ENCODE measurements around the gene PCSK5. TPM values are rescaled to one million over a fixed set of nuclear protein-coding genes. Genes with fewer than 3 reads are reported as not detected.
A peak's percentile ranks its signal among the peaks of the same experiment; 100 is the strongest.
"Not testable (repeated sequence)": the region's sequence is repeated elsewhere in the genome, so short reads cannot be mapped to it uniquely, and the experiment has no call there.

PCSK5 gene
- total RNA-seq, 1 donor from 2014 or later = 3.4 TPM

DNA sequence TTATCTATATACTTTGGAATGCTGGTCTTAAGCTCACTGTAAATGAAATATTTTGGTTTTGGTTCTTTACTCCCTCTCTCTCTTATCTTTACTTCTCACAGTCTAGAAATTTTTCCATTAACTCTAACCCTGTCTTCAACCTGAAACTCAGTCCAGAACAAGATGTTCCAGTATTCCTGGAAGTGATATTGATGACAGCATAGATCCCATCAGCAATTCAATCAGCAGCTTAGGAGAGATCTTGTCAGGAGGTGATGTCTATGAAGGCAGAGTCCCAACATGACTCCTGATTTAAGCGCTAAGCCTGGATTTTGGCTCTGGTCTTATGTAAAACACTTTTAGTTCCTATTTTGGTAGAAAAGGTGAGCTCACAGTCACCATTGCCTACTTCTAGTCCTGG lies 451.1 kb downstream of the PCSK5 start:
- DNase-seq = no peak
- intact Hi-C loops (cut with DNase I) = no loop called here
- ATAC-seq (ENCODE audit: poor library complexity) = no peak

DNA sequence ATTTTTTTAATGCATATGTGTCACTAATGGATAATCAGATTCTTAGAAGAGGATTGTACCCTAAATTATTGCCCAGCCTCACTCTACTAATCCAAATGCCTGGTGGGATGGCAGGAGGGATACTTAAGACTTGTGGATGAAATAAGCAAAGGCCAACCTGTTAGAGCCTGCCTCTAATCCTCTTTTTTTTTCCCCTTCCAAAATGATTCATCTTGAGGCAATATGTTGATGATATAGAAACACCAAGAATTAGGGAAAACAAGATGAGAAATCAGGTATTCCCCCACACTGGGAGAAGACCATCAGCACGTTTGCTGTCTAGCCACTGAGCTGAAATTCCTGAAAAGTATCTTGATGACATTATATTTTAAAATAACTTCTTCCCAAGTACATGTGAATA lies 451.7 kb downstream of the PCSK5 start:
- DNase-seq (no peak), ATAC-seq (ENCODE audit: poor library complexity) (no peak)
- intact Hi-C loops (cut with DNase I) = no loop called here

DNA sequence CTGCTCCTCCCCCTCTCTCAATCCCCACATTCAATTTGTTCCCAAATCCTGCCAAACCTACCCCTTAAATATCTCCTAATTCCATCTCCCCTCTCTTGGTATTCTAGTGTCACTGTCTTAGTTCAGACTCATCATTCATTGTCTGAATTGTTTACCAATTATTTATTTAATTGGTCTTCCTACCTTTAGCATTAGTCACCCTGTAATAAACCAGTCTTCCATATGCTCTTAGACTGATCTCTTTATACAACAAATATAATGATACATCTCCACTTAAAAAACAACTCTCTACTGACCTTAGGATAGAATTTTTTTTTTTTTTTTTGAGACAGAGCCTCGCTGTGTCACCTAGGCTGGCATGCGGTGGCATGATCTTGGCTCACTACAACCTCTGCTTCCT lies 452.4 kb downstream of the PCSK5 start:
- DNase-seq = no peak
- intact Hi-C loops (cut with DNase I) = no loop called here
- ATAC-seq (ENCODE audit: poor library complexity) = no peak

DNA sequence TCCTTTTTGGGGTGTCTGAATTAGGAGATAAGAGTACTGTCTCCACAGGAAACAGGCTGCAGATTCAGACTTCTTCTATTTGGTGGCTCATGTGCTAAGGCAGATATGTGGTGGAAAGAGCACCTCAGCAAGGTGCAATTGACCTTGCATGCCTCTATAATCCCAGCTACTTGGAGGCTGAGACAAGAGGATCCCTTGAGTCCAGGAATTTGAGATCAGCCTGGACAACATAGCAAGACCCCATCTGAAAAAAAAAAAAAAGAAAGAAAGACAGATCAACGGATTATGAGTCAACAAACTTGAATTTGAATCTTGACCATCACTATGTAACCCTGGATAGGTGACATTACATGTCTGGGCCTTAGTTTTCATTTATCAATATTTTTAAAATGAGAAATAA lies 459.4 kb downstream of the PCSK5 start:
- DNase-seq = no peak
- intact Hi-C loops (cut with DNase I) = no loop called here
- no peak for ATAC-seq (ENCODE audit: poor library complexity)

DNA sequence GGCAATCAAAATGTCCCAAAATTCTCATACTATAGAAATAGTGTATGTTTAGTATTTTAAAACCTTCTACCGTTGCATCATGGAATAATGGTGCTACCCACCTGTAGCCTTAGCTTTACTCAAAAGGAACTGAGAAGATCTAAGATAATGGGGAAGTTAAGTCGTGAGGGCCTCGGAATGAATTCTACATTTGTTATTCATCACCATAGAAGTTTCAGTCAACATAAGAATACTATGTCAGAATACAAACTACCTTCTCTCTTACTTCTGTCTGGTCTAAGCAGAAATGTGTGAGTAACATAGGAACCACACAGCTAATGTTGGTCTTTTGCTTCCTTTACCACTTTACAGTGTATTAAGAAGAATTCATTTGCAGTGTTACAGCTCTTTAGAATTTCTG lies 460.5 kb downstream of the PCSK5 start:
- DNase-seq (no peak), ATAC-seq (ENCODE audit: poor library complexity) (no peak)
- intact Hi-C loops (cut with DNase I) = no loop called here

DNA sequence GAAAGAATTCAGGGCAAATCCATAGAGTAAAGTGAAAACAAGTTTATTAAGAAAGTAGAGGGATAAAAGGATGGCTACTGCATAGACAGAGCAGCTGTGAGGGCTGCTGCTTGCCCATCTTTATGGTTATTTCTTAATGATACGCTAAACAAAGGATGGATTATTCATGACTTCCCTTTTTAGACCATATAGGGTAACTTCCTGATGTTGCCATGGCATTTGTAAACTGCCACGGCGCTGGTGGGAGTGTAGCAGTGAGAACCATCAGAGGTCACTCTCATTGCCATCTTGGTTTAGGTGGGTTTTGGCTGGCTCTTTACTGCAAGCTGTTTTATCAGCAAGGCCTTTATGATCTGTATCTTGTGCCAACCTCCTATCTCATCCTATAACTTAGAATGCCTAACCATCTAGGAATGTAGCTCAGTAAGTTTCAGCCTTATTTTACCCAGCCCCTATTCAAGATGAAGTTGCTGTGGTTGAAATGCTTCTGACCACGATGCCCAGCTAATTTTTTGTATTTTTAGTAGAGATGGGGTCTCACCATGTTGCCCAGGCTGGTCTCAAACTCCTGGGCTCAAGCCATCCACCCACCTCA lies 461.6 kb downstream of the PCSK5 start:
- ATAC-seq (ENCODE audit: poor library complexity) (no peak), DNase-seq (no peak)
- intact Hi-C loops (cut with DNase I) = no loop called here

DNA sequence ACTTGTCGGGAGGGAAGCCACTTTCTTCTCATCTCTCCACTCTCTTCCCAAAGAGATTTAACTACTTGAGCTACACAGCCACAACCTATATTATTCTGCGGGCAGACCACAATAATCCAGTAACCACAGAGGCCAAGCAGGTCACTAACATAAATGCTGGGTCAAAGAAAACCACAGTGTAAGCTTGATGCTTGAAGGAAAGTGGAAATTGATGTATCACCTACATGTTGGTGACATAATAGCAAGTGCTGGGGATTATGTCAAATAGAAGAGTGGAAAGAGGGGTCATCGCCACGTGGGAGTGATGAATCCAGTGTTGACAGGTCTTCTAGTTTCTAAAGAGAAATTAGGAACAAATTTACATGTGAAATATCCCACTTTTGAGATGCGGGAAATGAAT lies 462.8 kb downstream of the PCSK5 start:
- intact Hi-C loops (cut with DNase I) = no loop called here
- ATAC-seq (ENCODE audit: poor library complexity) = no peak
- DNase-seq = no peak

DNA sequence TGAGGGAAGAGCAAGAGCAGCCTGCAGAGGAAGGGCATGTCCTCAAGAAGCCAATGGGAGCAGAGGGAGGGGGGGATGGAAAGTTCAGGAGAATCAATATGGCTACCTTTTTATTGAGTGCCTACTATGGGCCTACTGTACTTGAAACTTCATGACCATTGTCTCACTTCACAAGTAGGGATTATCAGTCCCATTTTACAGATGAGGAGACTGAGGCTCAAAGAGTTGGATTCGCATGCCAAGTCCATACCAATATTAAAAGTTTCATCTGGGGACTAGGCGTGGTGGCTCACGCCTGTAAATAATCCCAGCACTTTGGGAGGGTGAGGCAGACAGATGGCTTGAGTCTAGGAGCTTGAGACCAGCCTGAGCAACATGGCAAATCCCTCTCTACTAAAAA lies 463.7 kb downstream of the PCSK5 start:
- no peak for DNase-seq
- intact Hi-C loops (cut with DNase I) = no loop called here
- no peak for ATAC-seq (ENCODE audit: poor library complexity)

DNA sequence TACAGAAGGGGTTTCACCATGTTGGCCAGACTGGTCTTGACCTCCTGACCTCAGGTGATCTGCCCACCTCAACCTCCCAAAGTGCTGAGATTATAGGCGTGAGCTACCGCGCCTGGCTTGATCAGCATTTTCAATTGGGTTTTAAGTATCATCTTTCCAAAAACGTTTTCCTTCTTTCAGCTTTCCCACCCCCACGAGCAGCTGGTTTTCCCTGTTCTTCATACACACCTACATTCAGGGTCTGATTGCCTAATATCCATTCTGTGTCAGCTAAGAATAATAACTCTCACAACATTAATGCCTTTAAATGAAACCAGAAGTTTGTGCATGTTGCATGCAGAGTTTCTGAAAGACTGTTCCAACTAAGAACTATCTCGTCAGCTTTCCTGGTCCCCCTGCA lies 465.4 kb downstream of the PCSK5 start:
- no peak for DNase-seq
- intact Hi-C loops (cut with DNase I) = no loop called here
- no peak for ATAC-seq (ENCODE audit: poor library complexity)

DNA sequence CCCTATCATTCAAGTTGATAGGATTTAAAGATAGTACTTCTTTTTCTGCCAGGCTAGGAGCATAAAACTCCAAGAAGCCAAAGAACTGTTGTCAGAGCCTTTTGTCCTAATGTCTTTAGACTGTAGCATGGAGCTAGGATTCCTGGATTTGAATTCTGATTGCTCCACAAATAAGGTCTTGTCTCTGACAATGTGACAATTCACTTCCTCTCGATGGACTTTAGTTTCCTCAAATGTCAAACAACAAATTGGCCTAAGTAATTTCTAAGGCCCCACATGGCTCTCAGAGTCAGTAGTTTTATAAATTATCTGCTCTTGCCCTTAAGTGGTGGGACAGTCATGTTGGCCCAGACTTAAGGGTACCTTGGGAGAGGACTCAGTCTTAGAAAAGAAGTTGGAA lies 467.1 kb downstream of the PCSK5 start:
- no peak for DNase-seq
- no peak for ATAC-seq (ENCODE audit: poor library complexity)
- intact Hi-C loops (cut with DNase I) = no loop called here

DNA sequence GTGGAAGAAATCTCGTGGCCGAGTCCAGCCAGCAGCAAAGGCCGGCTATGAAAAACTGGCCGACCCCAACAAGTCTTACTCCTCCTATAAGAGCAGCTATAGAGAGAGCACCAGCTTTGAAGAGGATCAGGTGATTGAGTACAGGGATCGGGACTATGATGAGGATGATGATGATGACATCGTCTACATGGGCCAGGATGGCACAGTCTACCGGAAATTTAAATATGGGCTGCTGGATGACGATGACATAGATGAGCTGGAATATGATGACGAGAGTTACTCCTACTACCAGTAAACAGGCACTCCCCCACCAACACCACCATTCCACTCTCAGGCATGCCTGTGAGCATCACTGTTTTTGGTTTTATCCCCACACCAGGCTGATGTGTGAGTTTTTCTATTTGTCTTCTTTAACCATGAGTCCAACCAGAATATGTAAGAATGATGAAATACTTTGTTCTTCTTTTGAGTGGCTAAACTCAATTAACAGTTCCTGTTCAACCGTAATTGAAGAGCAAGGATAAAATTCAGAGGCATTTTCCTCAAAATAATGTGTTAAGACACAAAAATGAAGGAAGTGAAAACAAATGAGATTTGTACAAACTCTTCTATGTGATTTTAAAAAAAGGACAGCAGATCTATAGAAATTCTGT lies 468.3 kb downstream of the PCSK5 start:
- intact Hi-C loops (cut with DNase I) = no loop called here
- no peak for ATAC-seq (ENCODE audit: poor library complexity)
- DNase-seq = no peak

DNA sequence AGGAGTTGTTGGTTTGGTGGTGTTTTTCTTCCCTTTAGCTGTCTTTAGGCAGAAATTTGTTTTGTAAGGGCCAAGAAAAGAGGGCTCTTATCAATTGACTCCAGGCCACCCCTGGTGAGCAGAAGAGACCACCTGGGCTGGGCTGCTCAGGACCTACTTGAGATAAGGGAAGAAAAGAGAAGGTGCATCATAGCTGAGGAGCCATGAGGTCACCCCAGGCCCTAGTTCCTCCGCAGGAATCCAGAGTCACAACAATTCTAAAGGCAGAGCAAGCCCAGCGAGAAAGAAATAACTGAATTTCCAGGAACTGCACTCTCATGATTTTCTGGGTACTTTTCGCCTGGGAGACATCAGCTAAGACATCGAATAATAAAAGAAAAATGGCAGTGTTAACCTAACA lies 468.9 kb downstream of the PCSK5 start:
- ATAC-seq (ENCODE audit: poor library complexity) (no peak), DNase-seq (no peak)
- intact Hi-C loops (cut with DNase I) = no loop called here

DNA sequence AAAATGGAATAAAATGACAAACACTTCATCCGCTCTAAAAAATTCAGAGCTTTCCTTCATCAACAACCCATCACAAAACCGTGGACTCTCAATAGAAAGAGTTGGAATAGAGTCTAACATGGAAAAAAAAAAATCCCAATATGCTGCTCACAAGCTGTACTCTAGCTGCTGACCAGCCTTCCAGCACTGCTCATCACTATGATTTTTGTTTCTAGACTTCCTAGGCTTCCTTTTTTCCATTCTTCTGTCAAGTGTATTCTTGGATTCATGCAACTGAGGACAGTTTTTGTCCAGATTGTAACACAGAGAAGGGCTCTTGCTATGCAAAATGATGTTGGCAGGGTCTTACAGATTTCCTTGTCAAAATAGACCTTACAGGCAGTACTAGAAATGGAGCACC lies 469.3 kb downstream of the PCSK5 start:
- DNase-seq = no peak
- ATAC-seq (ENCODE audit: poor library complexity) = no peak

DNA sequence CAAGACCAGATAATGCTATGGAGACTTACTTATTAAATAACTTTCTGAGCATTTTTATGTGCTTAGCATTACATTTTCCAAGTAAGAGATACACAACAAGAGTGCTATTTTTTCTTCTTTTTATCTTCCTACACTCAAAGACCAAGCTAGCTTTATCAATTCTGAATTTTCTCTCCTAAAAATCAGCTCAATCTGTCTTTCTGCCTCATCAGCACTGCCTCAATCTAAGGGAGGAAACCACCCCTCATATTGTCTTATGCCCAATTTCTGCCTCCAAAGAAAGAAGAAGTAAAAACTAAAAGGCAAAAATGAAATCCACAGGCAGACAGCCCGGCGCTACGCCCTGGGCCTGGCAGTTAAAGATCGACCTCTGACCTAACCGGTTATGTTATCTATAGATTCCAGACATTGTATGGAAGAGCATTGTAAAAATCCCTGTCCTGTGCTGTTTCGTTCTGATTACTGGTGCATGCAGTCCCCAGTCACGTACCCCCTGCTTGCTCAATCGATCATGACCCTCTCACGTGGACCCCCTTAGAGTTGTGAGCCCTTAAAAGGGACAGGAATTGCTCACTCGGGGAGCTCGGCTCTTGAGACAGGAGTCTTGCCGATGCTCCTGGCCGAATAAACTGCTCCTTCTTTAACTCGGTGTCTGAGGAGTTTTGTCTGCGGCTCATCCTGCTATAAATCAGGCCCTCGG lies 472.0 kb downstream of the PCSK5 start:
- intact Hi-C loops (cut with DNase I); DNase-seq; ATAC-seq (ENCODE audit: poor library complexity): not testable (repeated sequence)

More for the DNA sequence above, 469.3 kb downstream of the PCSK5 start:
- intact Hi-C loops (cut with DNase I) = no loop called here

DNA sequence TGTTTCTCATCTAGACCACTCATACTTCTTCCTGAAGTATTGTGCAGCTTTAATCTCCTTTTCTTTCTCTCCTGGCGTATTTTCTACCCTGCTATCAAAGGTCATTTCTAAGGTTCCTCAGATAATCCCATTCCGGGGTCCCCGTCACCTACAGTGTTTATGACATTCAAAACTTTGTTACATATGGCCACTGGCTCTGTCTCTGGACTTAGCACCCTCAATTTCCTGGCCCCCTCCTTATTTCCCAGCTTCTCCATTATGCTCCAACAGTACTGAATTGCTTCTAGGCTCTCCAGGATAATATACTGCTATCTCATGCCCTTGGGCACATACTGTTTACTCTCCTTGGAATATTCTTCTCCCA lies 472.5 kb downstream of the PCSK5 start:
- intact Hi-C loops (cut with DNase I) = no loop called here
- no peak for ATAC-seq (ENCODE audit: poor library complexity)
- DNase-seq = no peak

DNA sequence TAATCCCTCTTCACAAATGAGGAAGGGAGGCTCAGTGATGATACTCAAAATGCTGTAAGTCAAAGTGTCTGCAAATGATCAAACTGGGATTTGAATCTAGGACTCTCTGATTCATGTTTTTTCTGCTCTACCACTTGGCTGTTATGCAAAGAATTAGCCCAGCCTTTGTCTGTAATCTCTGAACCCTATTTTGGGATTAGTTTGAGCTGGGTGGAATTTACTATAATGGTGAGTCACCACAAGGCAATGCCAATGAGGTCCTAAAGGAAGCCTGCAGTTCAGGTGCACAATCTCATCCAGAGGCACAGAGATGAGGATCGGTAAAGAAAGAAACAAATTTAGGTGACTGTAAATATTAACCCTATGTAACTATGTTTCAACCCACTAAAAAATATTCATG lies 474.6 kb downstream of the PCSK5 start:
- intact Hi-C loops (cut with DNase I) = no loop called here
- DNase-seq (no peak), ATAC-seq (ENCODE audit: poor library complexity) (peak; percentile 22)

DNA sequence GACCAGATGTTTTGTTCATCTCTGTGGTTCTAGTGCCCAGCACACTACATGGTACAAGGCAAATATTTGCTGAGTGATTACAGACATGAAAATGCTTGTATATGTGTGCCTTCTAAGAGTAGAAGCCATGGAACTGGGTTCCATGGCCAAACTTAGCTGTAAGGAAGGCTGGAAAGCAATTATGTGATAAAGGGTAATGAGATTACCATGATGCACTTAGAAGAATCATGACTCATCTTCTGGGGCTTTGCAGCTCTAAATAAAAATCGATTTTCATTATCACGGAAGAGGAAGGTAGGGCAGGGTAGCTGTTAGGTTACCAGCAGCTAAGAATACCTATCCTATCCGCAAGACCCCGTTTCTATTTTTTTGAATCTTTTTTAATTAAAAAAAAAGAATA lies 475.8 kb downstream of the PCSK5 start:
- ATAC-seq (ENCODE audit: poor library complexity) = no peak
- intact Hi-C loops (cut with DNase I) = no loop called here
- no peak for DNase-seq

DNA sequence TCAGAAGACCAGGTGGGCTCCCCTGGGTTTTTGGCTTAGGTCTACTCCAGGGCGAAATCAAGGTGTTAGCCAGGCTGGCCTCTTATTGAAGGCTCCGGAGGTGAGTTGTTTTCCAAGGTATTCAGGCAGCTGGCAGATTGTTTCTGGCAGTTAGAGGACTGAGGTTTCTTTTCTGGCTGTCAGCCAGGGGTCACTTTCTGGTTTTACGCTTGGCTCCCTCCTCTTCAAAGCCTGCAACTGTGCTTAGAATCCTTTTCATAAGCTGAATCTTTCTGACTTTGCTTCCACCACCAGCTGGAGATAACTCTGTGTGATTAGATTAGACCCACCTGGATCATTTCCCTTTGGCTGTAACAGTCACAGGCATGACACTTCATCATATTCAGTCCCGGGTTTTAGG lies 479.1 kb downstream of the PCSK5 start:
- intact Hi-C loops (cut with DNase I) = no loop called here
- ATAC-seq (ENCODE audit: poor library complexity) (no peak), DNase-seq (no peak)

DNA sequence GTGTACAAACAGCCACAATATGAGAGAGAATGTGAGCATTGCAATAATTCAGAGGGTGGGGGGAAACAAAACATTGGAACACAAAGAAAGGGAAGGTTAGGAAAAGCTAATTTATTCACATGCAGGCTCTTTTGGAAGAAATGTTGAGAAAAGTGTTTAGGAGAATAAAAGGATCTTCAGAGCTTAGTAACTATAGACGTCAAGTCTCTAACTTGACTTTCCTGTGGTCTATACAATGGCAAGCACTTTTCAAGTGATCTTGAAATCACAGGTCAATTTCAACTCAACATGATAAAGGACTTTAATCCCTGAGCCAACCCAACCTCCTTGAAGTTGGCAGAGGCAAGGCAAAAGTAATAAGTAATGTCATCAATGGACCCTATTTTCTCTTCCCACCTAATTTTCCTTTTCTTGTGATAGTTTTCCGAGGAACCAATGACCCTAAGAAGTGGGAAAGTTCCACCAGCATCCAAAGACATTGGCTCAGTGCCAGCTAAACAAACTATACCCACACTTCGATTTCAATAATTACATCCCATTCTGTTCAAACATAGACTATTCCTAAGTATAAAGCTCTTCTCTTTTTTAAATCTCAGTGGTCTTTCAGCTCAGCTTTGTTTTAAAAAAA lies 480.0 kb downstream of the PCSK5 start:
- intact Hi-C loops (cut with DNase I) = no loop called here
- DNase-seq (no peak), ATAC-seq (ENCODE audit: poor library complexity) (no peak)

DNA sequence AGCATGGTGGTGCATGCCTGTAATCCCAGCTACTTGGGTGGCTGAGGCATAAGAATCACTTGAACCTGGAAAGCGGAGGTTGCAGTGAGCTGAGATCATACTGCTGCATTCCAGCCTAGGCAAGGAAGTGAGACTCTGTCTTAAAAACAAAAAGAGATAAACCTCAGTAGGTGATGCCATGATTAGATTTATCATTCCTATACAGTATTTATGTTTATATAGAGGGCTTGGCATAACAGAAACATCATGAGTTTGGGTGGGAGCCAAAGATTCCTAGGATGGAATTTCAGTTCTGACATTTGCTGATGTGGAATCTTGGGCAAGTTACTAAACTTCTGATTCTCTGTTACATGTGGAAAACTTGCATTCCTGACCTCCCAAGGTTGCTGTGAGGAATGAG lies 481.4 kb downstream of the PCSK5 start:
- DNase-seq (no peak), ATAC-seq (ENCODE audit: poor library complexity) (no peak)
- intact Hi-C loops (cut with DNase I) = no loop called here

Measured in Right ventricle myocardium superior (tissue), 1 donor.